Measurements from ENCODE around the gene SLC25A12. TPM values are rescaled to one million over a fixed set of nuclear protein-coding genes. Genes with fewer than 3 reads are reported as not detected.

SLC25A12 gene
- polyA plus RNA-seq, 2 of the 4 experiments (the other 2 are of a cell fraction), result 12.5 to 26.8 TPM

- TF ChIP-seq HMGXB4 (CRISPR knock-in tag; IDR thresholded peaks at IDR 0.05; ENCODE audit: borderline replicate concordance) (no peak), ELK1 (IDR thresholded peaks at IDR 0.05; ENCODE audit: low read depth, low read length) (no peak), JUN (IDR thresholded peaks at IDR 0.05) (no peak), ESRRA (IDR thresholded peaks at IDR 0.05; ENCODE audit: borderline replicate concordance, low read length) (no peak), EHF (CRISPR knock-in tag; IDR thresholded peaks at IDR 0.05) (no peak), POLR2AphosphoS2 (conservative IDR thresholded peaks at IDR 0.05; ENCODE audit: low read length) (no peak), CHD2 (IDR thresholded peaks at IDR 0.05; ENCODE audit: low read length, partially characterized antibody) (no peak)
These were observed 19.5 kb downstream of the SLC25A12 start (continued) for GRCh38 chr2:171874517-171874916.

- CTCF ChIA-PET, result interaction anchor here (1.2 kb wide), 1 partner anchor 18 kb away, joined by 3 read pairs; no protein-coding TSS in a partner anchor
- Histone ChIP-seq H3K4me2 (no peak overlapping the region), H3K4me3 (no peak overlapping the region), H3K4me1 (no peaks in the 10 kb centered on the region), H3K27ac (no peak overlapping the region), H3K9me3 (no peaks in the 10 kb centered on the region)
- 95% methylated on average over 5 of the region's 5 CpGs for WGBS (ENCODE audit: missing lambda C conversion rate)
- no peak for FAIRE-seq
- ATAC-seq, result no peak
- POLR2A ChIA-PET, result no interaction called here
- DNase-seq (ENCODE audit: low read depth in 1 of 2, low spot score in 1 of 2), result no peak
- TF ChIP-seq TP53 (CRISPR knock-in tag; IDR thresholded peaks at IDR 0.05) (no peak), HEYL (CRISPR knock-in tag; IDR thresholded peaks at IDR 0.05) (no peak), RFX5 (IDR thresholded peaks at IDR 0.05) (no peak), CBX8 (IDR thresholded peaks at IDR 0.05) (no peak)
These were observed 29.6 kb downstream of the SLC25A12 start for GRCh38 chr2:171864357-171864985.

- Histone ChIP-seq H3K27ac (no peak overlapping the region), H3K4me1 (no peaks in the 10 kb centered on the region), H3K9me3 (no peaks in the 10 kb centered on the region), H3K4me2 (no peak overlapping the region), H3K4me3 (no peak overlapping the region)
- CTCF ChIA-PET, result no interaction called here
- TF ChIP-seq HES2 (IDR thresholded peaks at IDR 0.05) (no peak), NPAS2 (CRISPR knock-in tag; IDR thresholded peaks at IDR 0.05; ENCODE audit: borderline replicate concordance) (no peak), EHF (CRISPR knock-in tag; IDR thresholded peaks at IDR 0.05) (no peak), CTCF (IDR thresholded peaks at IDR 0.05) (no peak), POLR2A (IDR thresholded peaks at IDR 0.05; ENCODE audit: low read length) (no peak), BHLHE40 (IDR thresholded peaks at IDR 0.05; ENCODE audit: low read depth, low read length) (no peak), PHF8 (IDR thresholded peaks at IDR 0.05; ENCODE audit: borderline replicate concordance, low read depth) (no peak), FOSL2 (IDR thresholded peaks at IDR 0.05) (no peak), FOSL2 (CRISPR knock-in tag; IDR thresholded peaks at IDR 0.05) (no peak), SMC3 (IDR thresholded peaks at IDR 0.05) (no peak), SREBF2 (IDR thresholded peaks at IDR 0.05) (no peak), PBX3 (IDR thresholded peaks at IDR 0.05) (no peak), GATA3 (IDR thresholded peaks at IDR 0.05; ENCODE audit: borderline replicate concordance) (no peak)
- DNase-seq (ENCODE audit: low read depth in 1 of 2, low spot score in 1 of 2) (no peak), FAIRE-seq (no peak), ATAC-seq (no peak)
- WGBS (ENCODE audit: missing lambda C conversion rate), result 94% methylated on average over 3 of the region's 3 CpGs
- POLR2A ChIA-PET, result no interaction called here
These were observed 31.5 kb downstream of the SLC25A12 start for GRCh38 chr2:171862501-171862900.
